Loucy (cell line): ENCODE data around the gene TMEM255A.

ENCODE experiments used
- H2AFZ ChIP-seq: fragments of 200-600 bp; sonication (generic); 2 replicates; pipeline ENCODE4 v1.6.0; 2016; ENCODE audit warnings: antibody characterized with exemption, mild to moderate bottlenecking, low read length, moderate library complexity
- H3F3A ChIP-seq: fragments of 200-600 bp; 2 replicates; pipeline ENCODE4 v1.6.0; 2016; ENCODE audit warnings: antibody characterized with exemption, low read depth, mild to moderate bottlenecking
- H3K27me3 ChIP-seq: fragments of 200-600 bp; sonication (generic); 2 replicates; pipeline ENCODE4 v1.6.1; 2014; ENCODE audit warnings: low read length, mild to moderate bottlenecking; ENCODE audit not compliant: insufficient read depth, poor library complexity, severe bottlenecking
- H3K36me3 ChIP-seq: fragments of 200-600 bp; sonication (generic); 2 replicates; pipeline ENCODE4 v1.6.1; 2016; ENCODE audit warnings: low read length; ENCODE audit not compliant: insufficient read depth
- H3K4me1 ChIP-seq: fragments of 200-600 bp; sonication (generic); 2 replicates; pipeline ENCODE4 v1.5.1; 2014; ENCODE audit warnings: low read length, mild to moderate bottlenecking; ENCODE audit not compliant: insufficient read depth, poor library complexity, severe bottlenecking
- H3K4me2 ChIP-seq: fragments of 200-600 bp; sonication (generic); 2 replicates; pipeline ENCODE4 v1.6.0; 2014; ENCODE audit warnings: antibody characterized with exemption, low read length, low read depth, mild to moderate bottlenecking; ENCODE audit not compliant: poor library complexity, severe bottlenecking
- H3K4me3 ChIP-seq: fragments of 200-600 bp; sonication (generic); 2 replicates; pipeline ENCODE4 v1.5.1; 2014; ENCODE audit warnings: low read length, mild to moderate bottlenecking, mixed read lengths; ENCODE audit not compliant: poor library complexity, severe bottlenecking
- H3K79me2 ChIP-seq: fragments of 200-600 bp; sonication (generic); 2 replicates; pipeline ENCODE4 v1.6.1; 2014; ENCODE audit warnings: low read length; ENCODE audit not compliant: insufficient read depth
- H3K9ac ChIP-seq: fragments of 200-600 bp; sonication (generic); 2 replicates; pipeline ENCODE4 v1.6.0; 2014; ENCODE audit warnings: mild to moderate bottlenecking, low read depth, low read length, moderate library complexity; ENCODE audit not compliant: poor library complexity, severe bottlenecking
- H3K9me2 ChIP-seq: fragments of 200-600 bp; sonication (generic); replicated peaks from 2 replicates; pipeline ENCODE4 v1.6.1; 2016; ENCODE audit warnings: low read depth, low read length, mixed read lengths
- H3K9me3 ChIP-seq: fragments of 200-600 bp; sonication (generic); 2 replicates; pipeline ENCODE4 v1.6.1; 2014; ENCODE audit warnings: mild to moderate bottlenecking, antibody characterized with exemption, low read length, low read depth; ENCODE audit not compliant: insufficient read depth
- H4K20me1 ChIP-seq: fragments of 200-600 bp; sonication (generic); 2 replicates; pipeline ENCODE4 v1.6.0; 2014; ENCODE audit warnings: antibody characterized with exemption, low read length, mild to moderate bottlenecking; ENCODE audit not compliant: insufficient read depth, poor library complexity, severe bottlenecking
- EZH2phosphoT487 ChIP-seq: fragments of 200-600 bp; IDR thresholded peaks from 2 replicates; pipeline ENCODE4 v1.6.1; 2018; ENCODE audit warnings: antibody characterized with exemption, mild to moderate bottlenecking, moderate library complexity, borderline replicate concordance
- TF ChIP-seq, protein P1 (sequence below): fragments of 200-600 bp; sonication (generic); conservative IDR thresholded peaks from 2 replicates; pipeline ENCODE4 v1.5.1; 2014; ENCODE audit warnings: mild to moderate bottlenecking, antibody characterized with exemption, low read length

The TMEM255A gene

DNA sequence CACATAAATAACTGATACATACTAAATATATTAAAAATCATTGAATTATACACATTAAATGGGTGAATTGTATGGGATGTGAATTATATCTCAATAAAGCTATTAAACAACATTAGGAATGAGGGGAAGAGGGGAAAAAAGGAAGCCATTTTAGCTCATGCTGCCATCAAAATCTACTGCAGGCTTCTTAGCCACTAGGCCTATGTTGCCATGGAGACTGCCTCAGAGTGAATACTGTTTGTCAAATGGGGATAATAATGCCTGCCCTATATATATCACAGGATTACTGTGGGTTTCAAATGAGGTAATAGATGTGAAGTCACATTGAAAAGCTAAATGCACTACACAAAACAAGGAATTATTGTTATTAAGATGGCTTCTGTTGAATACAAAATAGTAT lies 21.2 kb downstream of the TMEM255A start:
- Histone ChIP-seq H3K4me1 (peaks cover 24% of the 10 kb centered on the region), H2AFZ (no peak overlapping the region), H3K9me3 (no peaks in the 10 kb centered on the region), H4K20me1 (no peaks in the 10 kb centered on the region), H3K4me3 (no peak overlapping the region), H3F3A (no peaks in the 10 kb centered on the region), H3K79me2 (no peaks in the 10 kb centered on the region), H3K36me3 (no peaks in the 10 kb centered on the region), H3K9me2 (no peaks in the 10 kb centered on the region), H3K4me2 (no peak overlapping the region), H3K9ac (no peak overlapping the region), H3K27me3 (no peaks in the 10 kb centered on the region)
- TF ChIP-seq, protein P1, sequence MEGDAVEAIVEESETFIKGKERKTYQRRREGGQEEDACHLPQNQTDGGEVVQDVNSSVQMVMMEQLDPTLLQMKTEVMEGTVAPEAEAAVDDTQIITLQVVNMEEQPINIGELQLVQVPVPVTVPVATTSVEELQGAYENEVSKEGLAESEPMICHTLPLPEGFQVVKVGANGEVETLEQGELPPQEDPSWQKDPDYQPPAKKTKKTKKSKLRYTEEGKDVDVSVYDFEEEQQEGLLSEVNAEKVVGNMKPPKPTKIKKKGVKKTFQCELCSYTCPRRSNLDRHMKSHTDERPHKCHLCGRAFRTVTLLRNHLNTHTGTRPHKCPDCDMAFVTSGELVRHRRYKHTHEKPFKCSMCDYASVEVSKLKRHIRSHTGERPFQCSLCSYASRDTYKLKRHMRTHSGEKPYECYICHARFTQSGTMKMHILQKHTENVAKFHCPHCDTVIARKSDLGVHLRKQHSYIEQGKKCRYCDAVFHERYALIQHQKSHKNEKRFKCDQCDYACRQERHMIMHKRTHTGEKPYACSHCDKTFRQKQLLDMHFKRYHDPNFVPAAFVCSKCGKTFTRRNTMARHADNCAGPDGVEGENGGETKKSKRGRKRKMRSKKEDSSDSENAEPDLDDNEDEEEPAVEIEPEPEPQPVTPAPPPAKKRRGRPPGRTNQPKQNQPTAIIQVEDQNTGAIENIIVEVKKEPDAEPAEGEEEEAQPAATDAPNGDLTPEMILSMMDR: no peak

DNA sequence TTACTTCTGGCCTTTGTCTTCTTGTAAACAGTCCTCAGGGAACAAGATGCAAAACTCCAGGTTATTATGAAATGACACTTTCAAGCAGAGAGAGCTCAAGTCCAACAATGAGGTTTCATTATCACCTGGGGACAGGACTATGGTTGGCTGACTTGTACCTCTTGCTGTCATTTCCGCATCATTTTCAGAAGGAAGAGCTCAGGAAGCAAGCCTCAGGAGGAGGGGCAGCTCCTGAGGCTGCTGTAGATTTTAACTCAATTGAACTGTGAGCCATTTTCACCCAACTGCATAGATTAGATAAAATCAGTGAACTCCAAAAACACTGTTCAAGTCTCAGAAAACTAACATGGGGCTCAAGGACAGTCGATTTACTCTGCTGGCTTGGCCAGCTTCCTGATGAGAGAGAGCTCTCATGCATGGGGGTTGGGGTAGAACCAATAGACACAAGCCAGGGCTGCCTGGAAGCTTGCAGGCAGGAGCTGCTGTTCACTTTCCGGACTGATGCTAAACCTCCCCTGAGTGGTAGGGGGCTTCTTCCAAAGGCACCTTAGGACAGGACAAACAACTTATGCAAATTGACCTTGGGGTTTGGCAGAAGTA lies 23.6 kb downstream of the TMEM255A start:
- no peak overlapping the region for H2AFZ ChIP-seq
- no peaks in the 10 kb centered on the region for H3K27me3 ChIP-seq
- no peaks in the 10 kb centered on the region for H3K9me3 ChIP-seq
- peaks cover 5% of the 10 kb centered on the region for H3K4me1 ChIP-seq
- no peaks in the 10 kb centered on the region for H3F3A ChIP-seq
- H3K4me2 ChIP-seq: no peak overlapping the region
- H3K36me3 ChIP-seq: no peaks in the 10 kb centered on the region
- H3K9ac ChIP-seq: no peak overlapping the region
- no peak overlapping the region for H3K4me3 ChIP-seq
- no peaks in the 10 kb centered on the region for H3K79me2 ChIP-seq
- no peaks in the 10 kb centered on the region for H4K20me1 ChIP-seq
- no peaks in the 10 kb centered on the region for H3K9me2 ChIP-seq
- TF ChIP-seq, protein P1: no peak
- TF ChIP-seq EZH2phosphoT487: no peak

DNA sequence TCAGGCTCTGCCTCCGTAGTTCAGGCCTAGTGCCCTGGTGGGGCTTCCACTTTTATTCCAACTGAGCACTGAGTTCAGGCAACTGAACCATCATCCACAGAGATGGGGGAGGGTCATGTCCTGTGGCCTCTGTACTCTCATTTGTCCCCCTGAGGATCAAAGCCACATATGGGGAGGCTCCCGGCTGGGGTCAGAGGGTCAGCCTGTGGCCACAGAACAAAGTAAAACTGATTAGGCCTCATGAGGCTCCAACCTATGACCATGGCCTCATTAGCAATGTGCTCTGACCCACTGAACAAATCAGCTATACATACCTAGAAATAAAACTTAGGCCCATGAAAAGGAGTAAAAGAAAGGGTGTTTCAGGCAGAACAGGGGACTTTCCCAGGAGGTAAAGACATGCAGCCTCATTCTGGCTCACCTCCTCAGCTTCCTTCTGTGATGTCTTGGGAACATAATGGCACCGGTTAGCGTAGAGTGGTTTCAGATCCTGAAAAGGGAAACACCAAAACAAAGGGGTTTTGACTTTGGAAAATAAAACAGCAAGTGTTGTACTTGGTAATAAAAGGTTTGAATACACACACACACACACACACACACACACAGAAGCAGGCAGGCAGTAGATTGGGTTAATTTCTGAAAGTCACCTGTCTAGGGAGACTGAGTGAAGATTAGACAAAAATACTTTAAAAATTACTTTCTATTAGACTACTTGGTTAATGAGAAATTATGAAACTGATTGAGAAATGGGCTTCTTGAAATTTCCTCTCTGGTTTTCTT lies 24.3 kb downstream of the TMEM255A start:
- H3K4me1 ChIP-seq: peaks cover 5% of the 10 kb centered on the region
- TF ChIP-seq, protein P1: no peak
- TF ChIP-seq EZH2phosphoT487: no peak
- no peaks in the 10 kb centered on the region for H4K20me1 ChIP-seq
- no peak overlapping the region for H3K4me2 ChIP-seq
- H2AFZ ChIP-seq: no peak overlapping the region
- no peaks in the 10 kb centered on the region for H3F3A ChIP-seq
- no peaks in the 10 kb centered on the region for H3K27me3 ChIP-seq
- no peaks in the 10 kb centered on the region for H3K79me2 ChIP-seq
- no peaks in the 10 kb centered on the region for H3K36me3 ChIP-seq
- H3K9ac ChIP-seq: no peak overlapping the region
- H3K4me3 ChIP-seq: no peak overlapping the region
- H3K9me2 ChIP-seq: no peaks in the 10 kb centered on the region
- no peaks in the 10 kb centered on the region for H3K9me3 ChIP-seq
